Measurements from ENCODE around the gene ZNF536.

ZNF536 gene

GRCh38 chr19:30371960-30372824 is at the start of gene ZNF536:
Gene ZNF536 (plus strand): TSS chr19:30372384. CDS start chr19:30443563, 71,179 bp downstream.
- FAIRE-seq, result no peak
- TF ChIP-seq, protein P1, sequence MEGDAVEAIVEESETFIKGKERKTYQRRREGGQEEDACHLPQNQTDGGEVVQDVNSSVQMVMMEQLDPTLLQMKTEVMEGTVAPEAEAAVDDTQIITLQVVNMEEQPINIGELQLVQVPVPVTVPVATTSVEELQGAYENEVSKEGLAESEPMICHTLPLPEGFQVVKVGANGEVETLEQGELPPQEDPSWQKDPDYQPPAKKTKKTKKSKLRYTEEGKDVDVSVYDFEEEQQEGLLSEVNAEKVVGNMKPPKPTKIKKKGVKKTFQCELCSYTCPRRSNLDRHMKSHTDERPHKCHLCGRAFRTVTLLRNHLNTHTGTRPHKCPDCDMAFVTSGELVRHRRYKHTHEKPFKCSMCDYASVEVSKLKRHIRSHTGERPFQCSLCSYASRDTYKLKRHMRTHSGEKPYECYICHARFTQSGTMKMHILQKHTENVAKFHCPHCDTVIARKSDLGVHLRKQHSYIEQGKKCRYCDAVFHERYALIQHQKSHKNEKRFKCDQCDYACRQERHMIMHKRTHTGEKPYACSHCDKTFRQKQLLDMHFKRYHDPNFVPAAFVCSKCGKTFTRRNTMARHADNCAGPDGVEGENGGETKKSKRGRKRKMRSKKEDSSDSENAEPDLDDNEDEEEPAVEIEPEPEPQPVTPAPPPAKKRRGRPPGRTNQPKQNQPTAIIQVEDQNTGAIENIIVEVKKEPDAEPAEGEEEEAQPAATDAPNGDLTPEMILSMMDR (IDR thresholded peaks at IDR 0.05; ENCODE audit: insufficient read depth, missing control alignments), result no peak
- no peak for DNase-seq (ENCODE audit: insufficient read length, low spot score)

DNA sequence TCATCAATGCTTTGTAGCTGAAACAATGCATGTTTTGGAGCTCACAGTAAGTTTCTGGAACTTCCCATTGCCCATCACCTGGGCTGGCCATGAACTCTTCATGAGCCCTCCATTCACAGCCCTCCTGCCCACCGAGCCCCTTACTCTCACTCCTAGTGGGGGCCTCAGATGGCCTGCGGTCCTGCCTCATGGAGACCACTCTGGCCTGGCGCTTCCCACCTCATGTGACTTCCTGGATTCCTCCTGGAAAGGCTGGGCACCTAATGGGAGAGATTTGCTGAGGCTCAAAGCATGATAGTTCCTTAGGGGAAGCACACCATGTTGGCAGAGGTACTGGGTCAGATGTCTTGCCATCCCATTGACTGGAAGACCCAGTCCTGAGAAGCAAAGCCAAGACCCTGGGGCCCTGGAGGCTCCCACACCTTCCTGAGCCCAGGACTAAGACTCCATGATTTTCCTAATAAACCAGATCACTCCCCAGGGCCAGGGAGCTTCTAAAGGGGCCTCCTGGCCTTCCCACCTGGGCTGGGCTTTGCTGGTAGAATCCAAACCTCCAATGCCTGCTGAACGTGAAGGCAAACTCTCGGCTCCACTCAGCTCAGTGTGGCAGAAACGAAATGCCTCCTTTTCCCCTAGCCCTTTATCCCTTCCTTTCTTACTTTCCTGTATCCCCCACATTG is 49.4 kb upstream of the ZNF536 start:
- FAIRE-seq (no peak), DNase-seq (ENCODE audit: insufficient read length, low spot score) (no peak)
- TF ChIP-seq, protein P1 (IDR thresholded peaks at IDR 0.05; ENCODE audit: insufficient read depth, missing control alignments), result no peak

DNA sequence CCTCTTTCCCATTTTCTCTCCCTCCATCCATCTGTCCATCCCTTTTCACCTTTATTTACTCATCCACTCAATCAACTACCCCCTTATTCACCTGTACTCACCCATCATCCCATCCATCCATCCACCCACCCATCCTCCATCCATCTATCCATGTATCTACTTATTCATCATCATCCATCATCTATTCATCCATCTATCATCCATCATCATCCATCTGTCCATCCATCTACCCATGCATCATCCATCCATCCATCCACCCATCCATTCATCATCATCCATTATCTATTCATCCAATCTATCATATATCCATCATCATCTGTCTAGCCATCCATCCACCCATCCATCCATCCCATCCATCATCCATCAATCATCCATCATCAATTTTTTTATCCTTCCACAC is 48.3 kb upstream of the ZNF536 start:
- TF ChIP-seq, protein P1 (IDR thresholded peaks at IDR 0.05; ENCODE audit: insufficient read depth, missing control alignments), result no peak
- DNase-seq (ENCODE audit: insufficient read length, low spot score), result no peak
- no peak for FAIRE-seq

DNA sequence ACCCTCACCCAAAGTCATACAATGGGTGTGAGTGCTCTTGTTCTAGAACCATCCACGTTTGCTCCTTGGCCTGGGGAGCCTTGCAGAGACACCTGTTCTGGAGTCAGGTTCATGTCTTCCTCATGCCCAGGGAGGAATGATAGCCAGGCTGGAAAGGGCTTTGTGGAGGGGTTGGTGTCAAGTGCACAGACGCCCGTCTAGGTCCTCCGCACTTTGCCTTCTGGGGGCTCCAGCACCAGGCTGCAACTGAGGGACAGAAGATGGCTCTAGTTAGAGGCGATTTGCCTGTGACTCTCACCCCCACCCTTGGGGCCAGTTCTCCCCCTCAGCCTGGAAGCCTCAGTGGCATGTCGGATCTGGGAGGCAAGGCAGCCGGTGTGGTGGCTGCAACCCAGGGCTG is 47.2 kb upstream of the ZNF536 start:
- FAIRE-seq (no peak), DNase-seq (ENCODE audit: insufficient read length, low spot score) (no peak)
- TF ChIP-seq, protein P1 (IDR thresholded peaks at IDR 0.05; ENCODE audit: insufficient read depth, missing control alignments), result no peak

GRCh38 chr19:30325676-30326392 is 46.4 kb upstream of the ZNF536 start:
- DNase-seq (ENCODE audit: insufficient read length, low spot score), result no peak
- TF ChIP-seq, protein P1 (IDR thresholded peaks at IDR 0.05; ENCODE audit: insufficient read depth, missing control alignments), result no peak
- no peak for FAIRE-seq

GRCh38 chr19:30326393-30326710 is 45.8 kb upstream of the ZNF536 start:
- TF ChIP-seq, protein P1 (IDR thresholded peaks at IDR 0.05; ENCODE audit: insufficient read depth, missing control alignments), result no peak
- DNase-seq (ENCODE audit: insufficient read length, low spot score) (no peak), FAIRE-seq (no peak)

Measured in D721Med (cell line).